Measurements from ENCODE around the gene NAALADL2.
A peak's percentile ranks its signal among the peaks of the same experiment; 100 is the strongest.
"Not testable (repeated sequence)": the region's sequence is repeated elsewhere in the genome, so short reads cannot be mapped to it uniquely, and the experiment has no call there.

NAALADL2 gene

GRCh38 chr3:175222356-175222755 lies 363.2 kb downstream of the NAALADL2 start:
- no peak for FAIRE-seq

GRCh38 chr3:175224051-175224450 lies 364.9 kb downstream of the NAALADL2 start:
- no peak for FAIRE-seq

DNA sequence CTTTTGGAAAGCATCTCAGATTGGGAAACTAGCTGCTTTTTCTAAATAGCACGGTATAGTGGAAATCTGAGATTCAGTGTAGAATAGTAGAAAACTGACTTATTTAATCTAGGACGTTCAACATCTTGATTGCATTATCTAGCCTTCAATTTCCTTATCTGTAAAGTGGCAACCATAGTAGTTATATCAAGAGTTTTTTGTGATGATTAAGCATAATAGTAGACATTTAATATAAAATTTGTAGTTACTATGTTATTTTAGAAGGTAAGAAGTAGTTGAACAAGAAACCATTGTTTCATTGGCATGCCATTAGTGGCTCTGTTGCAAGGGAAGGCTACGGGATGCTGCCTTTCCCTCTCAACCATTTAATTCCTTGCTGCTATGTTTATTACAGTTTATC lies 367.3 kb downstream of the NAALADL2 start:
- no peak for FAIRE-seq

- FAIRE-seq = no peak
Observed at GRCh38 chr3:175227126-175227525, 368.0 kb downstream of the NAALADL2 start.

DNA sequence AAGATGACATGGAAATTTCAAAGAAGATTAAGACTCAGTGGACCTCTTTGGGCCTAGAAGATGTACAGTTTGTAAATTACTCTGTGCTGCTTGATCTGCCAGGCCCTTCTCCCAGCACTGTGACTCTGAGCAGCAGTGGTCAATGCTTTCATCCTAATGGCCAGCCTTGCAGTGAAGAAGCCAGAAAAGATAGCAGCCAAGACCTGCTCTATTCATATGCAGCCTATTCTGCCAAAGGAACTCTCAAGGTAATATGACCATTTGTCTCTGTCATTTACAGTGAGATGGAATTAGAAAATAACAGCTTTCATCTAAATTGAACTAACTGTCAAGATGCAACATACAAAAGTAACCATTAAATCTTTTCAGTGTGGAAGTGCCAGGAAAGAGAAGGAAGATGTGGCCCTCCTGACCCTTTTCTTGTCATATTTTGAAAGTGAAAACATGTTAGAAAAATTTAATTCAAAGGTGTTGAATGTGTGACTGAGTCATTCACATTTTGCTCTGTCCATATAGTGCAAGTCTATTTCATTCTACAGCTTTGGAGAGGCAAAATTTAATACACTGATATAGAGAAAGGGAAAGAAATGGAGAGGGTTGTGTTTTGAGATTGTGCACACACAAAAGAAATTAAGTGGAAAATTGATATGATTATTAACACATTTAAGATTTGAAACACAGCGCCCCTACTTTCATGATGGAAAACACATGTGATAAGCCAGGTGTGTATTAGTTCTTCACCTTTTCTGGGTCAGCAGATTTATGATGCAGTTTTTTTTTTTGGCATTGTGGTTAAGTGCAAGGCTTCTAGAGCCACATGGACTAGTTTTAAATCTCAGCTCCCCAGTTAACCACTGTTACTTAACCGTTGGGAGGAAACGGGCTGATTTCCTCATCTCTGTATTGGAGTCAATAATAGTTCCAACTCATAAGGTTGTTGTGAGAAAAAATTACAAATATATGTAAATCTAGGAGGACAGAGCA lies 375.1 kb downstream of the NAALADL2 start:
- FAIRE-seq = no peak

GRCh38 chr3:175238801-175239200 lies 379.7 kb downstream of the NAALADL2 start:
- FAIRE-seq = no peak

DNA sequence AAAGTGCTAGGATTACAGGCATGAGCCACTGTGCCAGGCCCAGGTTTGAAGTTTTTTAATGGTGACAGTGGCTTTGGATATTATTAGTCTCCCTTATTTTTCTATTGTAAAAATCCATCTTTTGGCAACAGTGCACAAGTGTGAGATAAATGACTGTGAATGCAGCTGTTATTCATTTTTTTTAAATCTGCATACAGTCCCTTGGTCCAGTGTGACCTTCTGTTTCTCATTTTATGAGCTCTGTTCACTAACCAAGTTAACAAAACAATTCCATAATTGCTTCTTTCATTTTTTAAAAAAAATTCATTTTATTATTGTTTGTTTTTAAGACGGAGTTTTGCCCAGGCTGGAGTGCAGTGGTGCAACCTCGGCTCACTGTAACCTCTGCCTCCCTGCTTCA lies 381.8 kb downstream of the NAALADL2 start:
- FAIRE-seq = no peak

DNA sequence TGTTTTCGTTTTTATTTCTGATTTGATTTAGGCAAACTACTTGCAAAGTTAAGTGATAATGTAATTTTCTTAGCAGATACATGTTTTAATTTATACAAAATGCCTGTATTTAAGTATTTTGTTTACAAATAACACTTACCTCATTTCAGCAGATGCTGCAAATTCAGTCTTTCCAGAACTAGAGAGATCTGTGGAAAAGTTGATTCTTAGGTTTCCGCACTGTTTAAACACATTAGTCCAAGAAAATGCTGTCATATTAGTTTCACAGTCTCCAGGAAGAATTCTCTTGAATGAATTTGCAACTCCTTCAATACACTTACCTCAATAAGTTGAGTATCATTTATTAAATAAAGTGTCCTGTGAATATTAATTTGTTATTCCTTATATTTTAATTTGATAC lies 383.1 kb downstream of the NAALADL2 start:
- no peak for FAIRE-seq

DNA sequence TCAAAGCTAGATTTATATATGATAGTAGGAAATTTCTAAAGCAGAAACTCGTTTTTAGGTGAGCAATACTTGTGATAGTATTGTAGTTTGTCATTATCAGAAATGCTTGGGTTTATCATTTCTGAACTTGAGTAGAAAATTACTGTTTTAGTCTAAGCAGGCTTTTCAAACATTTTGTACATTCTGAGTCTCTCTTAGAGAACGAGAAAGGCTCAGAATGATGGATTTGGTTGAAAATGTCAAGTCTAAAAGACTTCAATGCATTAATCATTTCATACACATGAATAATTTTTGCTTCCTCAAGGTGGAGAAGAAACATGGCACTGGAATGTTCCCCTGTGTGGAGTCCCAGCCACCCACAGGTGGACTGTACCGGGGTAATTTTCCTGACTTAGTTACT lies 387.1 kb downstream of the NAALADL2 start:
- FAIRE-seq = no peak

GRCh38 chr3:175246766-175247165 lies 387.6 kb downstream of the NAALADL2 start:
- no peak for FAIRE-seq

DNA sequence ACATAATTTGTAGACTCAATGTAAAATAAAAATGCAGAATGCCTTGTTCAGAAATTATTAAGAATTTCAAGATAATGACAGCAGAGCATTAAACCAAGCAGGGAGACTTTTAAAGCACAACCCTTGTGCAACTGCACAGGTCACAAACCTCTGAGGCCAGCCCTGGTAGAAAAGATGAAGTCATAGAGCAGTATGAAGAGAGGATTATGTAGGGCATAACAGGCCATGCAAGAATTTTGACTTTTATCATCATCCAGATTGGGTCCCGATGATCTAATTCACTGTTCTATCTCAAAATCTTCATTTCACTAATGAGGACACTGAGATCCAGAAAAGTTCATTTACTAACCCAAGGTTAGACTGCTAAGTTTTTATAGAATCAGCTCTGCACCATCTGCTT lies 388.5 kb downstream of the NAALADL2 start:
- no peak for FAIRE-seq

GRCh38 chr3:175248832-175249231 lies 389.7 kb downstream of the NAALADL2 start:
- FAIRE-seq = no peak

DNA sequence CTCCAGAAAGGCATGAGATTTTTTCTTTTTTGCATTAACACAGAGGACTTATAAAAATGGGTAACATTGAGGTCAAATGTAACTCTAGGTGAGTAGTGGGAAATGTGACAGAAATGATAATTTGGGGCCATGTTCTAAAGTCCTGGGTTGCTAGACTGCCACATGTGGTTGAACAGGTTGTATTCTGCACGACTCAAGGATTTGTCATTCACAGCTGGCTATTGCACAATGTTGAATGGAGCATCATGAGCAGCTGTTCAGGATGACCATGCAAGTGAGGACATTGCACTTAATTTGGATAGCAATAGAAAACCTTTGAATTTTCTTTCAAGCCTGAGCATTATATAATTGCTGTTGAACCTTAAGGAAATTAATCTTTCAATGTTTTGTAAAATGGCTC lies 396.6 kb downstream of the NAALADL2 start:
- no peak for FAIRE-seq

- no peak for FAIRE-seq
Observed at GRCh38 chr3:175257123-175257522, 398.0 kb downstream of the NAALADL2 start.

- no peak for FAIRE-seq
Observed at GRCh38 chr3:175258763-175259162, 399.6 kb downstream of the NAALADL2 start.

DNA sequence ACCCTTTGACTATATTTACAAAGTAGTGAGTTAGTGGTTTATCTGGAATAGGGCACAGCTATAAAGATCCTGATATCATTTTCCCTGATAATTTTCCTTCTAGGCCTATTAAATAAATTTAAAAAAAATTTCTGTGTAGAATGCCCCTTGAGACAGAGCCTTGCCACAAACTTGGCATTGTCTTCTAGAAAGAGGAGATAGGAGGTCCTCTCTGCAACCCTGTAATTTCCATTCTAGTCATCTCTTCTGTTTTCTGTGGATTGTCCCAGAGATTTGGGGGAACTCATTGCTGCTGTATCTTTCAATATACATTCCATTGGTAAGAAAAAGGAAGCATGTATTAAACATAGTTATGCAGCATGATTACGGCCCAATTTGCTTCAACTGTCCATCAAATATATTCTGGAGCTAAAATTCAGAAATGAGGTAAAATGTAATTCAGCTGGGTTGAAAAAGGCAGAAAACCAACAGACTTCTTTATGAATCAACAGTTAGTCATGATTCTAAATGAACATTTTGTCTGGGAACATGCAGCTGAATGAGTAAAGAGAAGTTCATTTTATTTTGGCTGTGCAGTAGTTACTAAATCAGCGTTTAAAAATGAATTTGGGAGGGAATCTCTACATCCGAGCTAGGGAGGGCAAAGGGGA lies 401.1 kb downstream of the NAALADL2 start:
- no peak for FAIRE-seq

DNA sequence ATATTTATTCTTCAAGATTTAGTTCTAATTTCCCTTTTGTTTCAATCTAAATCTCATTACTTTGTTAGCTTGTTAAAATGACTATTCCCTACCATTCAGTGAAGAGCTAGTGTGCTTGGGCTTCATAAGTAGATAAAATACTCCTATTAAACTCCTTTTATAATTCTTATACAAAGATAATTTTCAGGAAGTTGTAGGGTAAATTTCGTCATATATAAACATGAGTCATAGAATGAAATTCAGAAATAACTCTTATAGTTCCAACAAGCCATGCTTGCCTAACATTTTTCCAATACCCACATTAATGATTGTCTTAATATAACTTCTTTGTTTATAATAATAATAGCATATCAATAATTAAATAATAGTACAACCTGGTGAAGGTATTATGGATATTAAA lies 407.3 kb downstream of the NAALADL2 start:
- peak; percentile 56 for FAIRE-seq

GRCh38 chr3:175267121-175267531 lies 408.0 kb downstream of the NAALADL2 start:
- no peak for FAIRE-seq

- FAIRE-seq = no peak
Observed at GRCh38 chr3:175267561-175267960, 408.4 kb downstream of the NAALADL2 start.

DNA sequence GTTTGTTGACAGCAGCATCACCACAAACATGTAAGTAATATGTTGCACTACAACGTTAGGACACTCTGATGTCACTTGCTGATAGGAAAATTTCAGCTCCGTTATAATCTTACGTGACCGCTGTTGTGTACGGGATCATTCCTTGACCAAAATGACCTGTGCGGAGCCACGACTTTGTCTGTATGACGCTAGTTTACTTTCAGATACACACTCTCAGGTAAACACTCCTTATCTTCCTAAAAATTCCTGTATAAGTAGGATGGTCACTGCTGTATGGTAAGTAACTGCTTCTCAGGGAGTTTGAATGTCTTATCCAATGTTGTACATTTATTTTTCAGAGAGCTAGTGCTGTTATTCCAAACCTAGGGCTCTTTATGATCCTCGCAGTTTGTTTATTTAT lies 410.3 kb downstream of the NAALADL2 start:
- no peak for FAIRE-seq

GRCh38 chr3:175270198-175270837 lies 411.2 kb downstream of the NAALADL2 start:
- no peak for FAIRE-seq

GRCh38 chr3:175270866-175271265 lies 411.7 kb downstream of the NAALADL2 start:
- FAIRE-seq = peak; percentile 81

GRCh38 chr3:175271465-175271864 lies 412.3 kb downstream of the NAALADL2 start:
- FAIRE-seq = not testable (repeated sequence)

- FAIRE-seq = no peak
Observed at GRCh38 chr3:175272392-175272791, 413.3 kb downstream of the NAALADL2 start.
